GM21786 (cell line): ENCODE results near the gene C16orf74.

ENCODE experiments used
- ATAC-seq: cut with Tn5 transposase; IDR thresholded peaks from one replicate; pipeline ENCODE4 v1.9.1; 2021; ENCODE audit not compliant: unreplicated experiment

C16orf74 gene

GRCh38 chr16:85750146-85750826 lies 610 bp downstream of the C16orf74 start:
- ATAC-seq, result no peak

GRCh38 chr16:85749771-85750145 lies 1.1 kb downstream of the C16orf74 start:
- ATAC-seq, result no peak

GRCh38 chr16:85746460-85747215 lies 4.3 kb downstream of the C16orf74 start:
- ATAC-seq, result no peak

GRCh38 chr16:85738923-85739715 lies 11.8 kb downstream of the C16orf74 start:
- no peak for ATAC-seq

- no peak for ATAC-seq
Observed at GRCh38 chr16:85736921-85737320, 14.0 kb downstream of the C16orf74 start.

GRCh38 chr16:85735946-85736345 lies 14.9 kb downstream of the C16orf74 start:
- no peak for ATAC-seq

- ATAC-seq, result peak; percentile 74
Observed at GRCh38 chr16:85735225-85735635, 15.7 kb downstream of the C16orf74 start.

- no peak for ATAC-seq
Observed at GRCh38 chr16:85734311-85735017, 16.4 kb downstream of the C16orf74 start.

GRCh38 chr16:85733839-85734170 lies 17.1 kb downstream of the C16orf74 start:
- no peak for ATAC-seq

- no peak for ATAC-seq
Observed at GRCh38 chr16:85733155-85733838, 17.6 kb downstream of the C16orf74 start.

GRCh38 chr16:85731179-85731578 lies 19.7 kb downstream of the C16orf74 start:
- no peak for ATAC-seq

- ATAC-seq, result no peak
Observed at GRCh38 chr16:85730186-85730465, 20.8 kb downstream of the C16orf74 start.

GRCh38 chr16:85729452-85730185 lies 21.3 kb downstream of the C16orf74 start:
- ATAC-seq, result no peak

GRCh38 chr16:85728879-85729278 lies 22.0 kb downstream of the C16orf74 start:
- ATAC-seq, result no peak

GRCh38 chr16:85724936-85725335 lies 26.0 kb downstream of the C16orf74 start:
- ATAC-seq, result no peak

- ATAC-seq, result no peak
Observed at GRCh38 chr16:85724126-85724879, 26.6 kb downstream of the C16orf74 start.

GRCh38 chr16:85722128-85722893 lies 28.6 kb downstream of the C16orf74 start:
- ATAC-seq, result no peak

- ATAC-seq, result no peak
Observed at GRCh38 chr16:85720302-85720637, 30.6 kb downstream of the C16orf74 start.
